Endothelial cell of umbilical vein (primary cell): ENCODE measurements around the gene IL6R. TPM values are rescaled to one million over a fixed set of nuclear protein-coding genes. Genes with fewer than 3 reads are reported as not detected.
A peak's percentile ranks its signal among the peaks of the same experiment; 100 is the strongest.

Experiments used
- BruUV-seq: library from RNA; stranded (reverse); fragments of 400-500 nt; replicated peaks from 2 replicates; lab custom pipeline; 2021; lab: Mats Ljungman, UMichigan
- CTCF ChIA-PET: fragments of 300-600, 350-600 bp; sonication (Branson Sonifier 250); formaldehyde crosslinking; loops from one replicate; lab custom pipeline; 2021; ENCODE audit warnings: antibody characterized with exemption, inconsistent platforms; lab: Charles Lee
- POLR2A ChIA-PET: fragments of 300-600, 350-600 bp; sonication (Branson Sonifier 250); formaldehyde crosslinking; loops from one replicate; lab custom pipeline; 2021; ENCODE audit warnings: antibody characterized with exemption, inconsistent platforms; lab: Charles Lee
- DNase-seq: peaks from one replicate; pipeline ENCODE4 v3.0.0-alpha.2; 2011; ENCODE audit warnings: low read depth, low spot score
- FAIRE-seq: peaks from 2 replicates; lab custom pipeline; 2011; peaks lifted over from hg19 to GRCh38; lab: Jason Lieb, UNC
- H2AFZ ChIP-seq: 2 replicates; pipeline ENCODE4 v1.6.0; 2012; ENCODE audit warnings: low read depth, low read length, control low read depth, inconsistent platforms
- H3K27ac ChIP-seq: 2 replicates; pipeline ENCODE4 v1.5.1; 2011; ENCODE audit warnings: low read depth, mild to moderate bottlenecking, control low read depth, low read length, moderate library complexity; ENCODE audit not compliant: insufficient read depth
- H3K27me3 ChIP-seq, 2 experiments: 2 replicates each; pipeline versions ENCODE4 v1.6.0 to v1.6.1; 2011; ENCODE audit warnings: low read length in 2 of 2, mixed read lengths in 1 of 2; ENCODE audit not compliant: control insufficient read depth in 2 of 2, insufficient read depth in 2 of 2
- H3K36me3 ChIP-seq, 2 experiments: 2 replicates in 1 of 2; 3 replicates in 1 of 2; pipeline ENCODE4 v1.5.1; 2011; ENCODE audit warnings: low read length in 2 of 2, mild to moderate bottlenecking in 1 of 2, moderate library complexity in 1 of 2; ENCODE audit not compliant: control insufficient read depth in 2 of 2, insufficient read depth in 2 of 2; ENCODE audit errors: extremely low read depth in 1 of 2
- H3K4me1 ChIP-seq: 3 replicates; pipeline ENCODE4 v1.5.1; 2011; ENCODE audit warnings: mild to moderate bottlenecking, low read length; ENCODE audit not compliant: control insufficient read depth, insufficient read depth; ENCODE audit errors: extremely low read depth
- H3K4me2 ChIP-seq: 2 replicates; pipeline ENCODE4 v1.6.1; 2011; ENCODE audit warnings: low read length, control low read depth, mixed read lengths; ENCODE audit not compliant: insufficient read depth
- H3K4me3 ChIP-seq, 3 experiments: fragments of 200-600 bp in 1 of 3; sonication (generic), shearing (Covaris generic) in 1 of 3; replicated peaks in 1 of 3; 2 replicates each; pipeline ENCODE4 v1.5.1; 2011 to 2016; ENCODE audit warnings: control low read depth in 3 of 3, low read length in 3 of 3, mild to moderate bottlenecking in 2 of 3, inconsistent platforms in 1 of 3, low read depth in 1 of 3, moderate library complexity in 1 of 3; ENCODE audit not compliant: insufficient read depth in 1 of 3
- H3K79me2 ChIP-seq: 2 replicates; pipeline ENCODE4 v1.6.0; 2012; ENCODE audit warnings: low read length, inconsistent platforms; ENCODE audit not compliant: control insufficient read depth, insufficient read depth
- H3K9ac ChIP-seq: replicated peaks from 2 replicates; pipeline ENCODE3; 2011; ENCODE audit warnings: low read length, control low read depth; ENCODE audit not compliant: insufficient read depth; ENCODE audit errors: extremely low read depth
- H3K9me1 ChIP-seq: replicated peaks from 3 replicates; pipeline ENCODE4 v1.6.0; 2011; ENCODE audit warnings: mild to moderate bottlenecking, low read length; ENCODE audit not compliant: control insufficient read depth, insufficient read depth; ENCODE audit errors: extremely low read depth
- H3K9me3 ChIP-seq: replicated peaks from 2 replicates; pipeline ENCODE4 v1.5.1; 2012; ENCODE audit warnings: low read length, inconsistent platforms; ENCODE audit not compliant: control insufficient read depth, insufficient read depth
- H4K20me1 ChIP-seq: replicated peaks from 2 replicates; pipeline ENCODE3; 2011; ENCODE audit warnings: mild to moderate bottlenecking, low read length; ENCODE audit not compliant: control insufficient read depth, insufficient read depth; ENCODE audit errors: extremely low read depth
- EZH2 ChIP-seq: IDR thresholded peaks from 2 replicates; pipeline ENCODE4 v1.6.1; 2012; ENCODE audit warnings: borderline replicate concordance, low read depth, mild to moderate bottlenecking, moderate library complexity, low read length, inconsistent platforms; ENCODE audit not compliant: severe bottlenecking
- FOS ChIP-seq: IDR thresholded peaks from 2 replicates; pipeline ENCODE4 v1.6.1; 2011; ENCODE audit warnings: mild to moderate bottlenecking, low read length, moderate library complexity, borderline replicate concordance; ENCODE audit not compliant: insufficient read depth
- GATA2 ChIP-seq: IDR thresholded peaks from 2 replicates; pipeline ENCODE4 v1.7.0; 2011; ENCODE audit warnings: low read depth, mild to moderate bottlenecking, moderate library complexity, mixed read lengths, low read length; ENCODE audit not compliant: insufficient read length, insufficient read depth
- JUN ChIP-seq: IDR thresholded peaks from 2 replicates; pipeline ENCODE4 v1.6.1; 2011; ENCODE audit warnings: borderline replicate concordance, low read depth; ENCODE audit not compliant: insufficient read length, insufficient read depth
- MYC ChIP-seq: IDR thresholded peaks from one replicate; pipeline ENCODE4 v1.6.1; 2011; ENCODE audit warnings: mild to moderate bottlenecking, low read depth, low read length
- POLR2A ChIP-seq: IDR thresholded peaks from 2 replicates; pipeline ENCODE4 v1.6.1; 2012; ENCODE audit warnings: low read depth, mild to moderate bottlenecking, control low read depth, low read length
- POLR2AphosphoS5 ChIP-seq: IDR thresholded peaks from 2 replicates; pipeline ENCODE4 v1.6.1; 2012; ENCODE audit warnings: low read depth, mild to moderate bottlenecking, control low read depth, low read length, moderate library complexity; ENCODE audit not compliant: insufficient read depth
- dilution Hi-C: fragments of 300-500 bp; cut with MboI; formaldehyde crosslinking; loops from one replicate; pipeline ENCODE4 v1.15.0; 2019; ENCODE audit warnings: low sequenced_read_pairs; ENCODE audit not compliant: extremely low pct_ligation_motif_present
- intact Hi-C: fragments of 100-400 bp; cut with micrococcal nuclease; formaldehyde crosslinking; loops from one replicate; pipeline ENCODE4 v1.10.0; 2022
- polyA plus RNA-seq, 4 experiments: library from polyadenylated mRNA; depleted of rRNA in 3 of 4; stranded (reverse) in 3 of 4; unstranded in 1 of 4; fragments of >200 nt; gene quantifications; 2 replicates each; pipeline versions ENCODE4 v1.2.1 to v1.2.3, GENCODE V29; 2011 to 2012; ENCODE audit warnings: missing spikeins in 1 of 4
- total RNA-seq: library from RNA; stranded (reverse); gene quantifications from 2 replicates; pipeline ENCODE4 v1.2.3, GENCODE V29; 2021
- TF ChIP-seq, protein P1 (sequence below), 2 donors: IDR thresholded peaks; 1 replicate in 1 of 2; 2 replicates in 1 of 2; pipeline ENCODE4 v1.5.1; 2011; ENCODE audit warnings: low read length in 2 of 2, mild to moderate bottlenecking in 2 of 2, moderate library complexity in 2 of 2, control low read depth in 1 of 2, inconsistent platforms in 1 of 2, low read depth in 1 of 2; ENCODE audit not compliant: insufficient read depth in 1 of 2; ENCODE audit errors: extremely low read depth in 1 of 2
- TF ChIP-seq, protein P2 (sequence below): IDR thresholded peaks from 2 replicates; pipeline ENCODE4 v1.6.1; 2011; ENCODE audit not compliant: insufficient read depth, insufficient read length

Gene IL6R
- total and polyA plus RNA-seq, 2 donors (not counting 3 experiments of a cell fraction or from before 2014, with no cell fraction given) = 4.8 to 5.1 TPM

DNA sequence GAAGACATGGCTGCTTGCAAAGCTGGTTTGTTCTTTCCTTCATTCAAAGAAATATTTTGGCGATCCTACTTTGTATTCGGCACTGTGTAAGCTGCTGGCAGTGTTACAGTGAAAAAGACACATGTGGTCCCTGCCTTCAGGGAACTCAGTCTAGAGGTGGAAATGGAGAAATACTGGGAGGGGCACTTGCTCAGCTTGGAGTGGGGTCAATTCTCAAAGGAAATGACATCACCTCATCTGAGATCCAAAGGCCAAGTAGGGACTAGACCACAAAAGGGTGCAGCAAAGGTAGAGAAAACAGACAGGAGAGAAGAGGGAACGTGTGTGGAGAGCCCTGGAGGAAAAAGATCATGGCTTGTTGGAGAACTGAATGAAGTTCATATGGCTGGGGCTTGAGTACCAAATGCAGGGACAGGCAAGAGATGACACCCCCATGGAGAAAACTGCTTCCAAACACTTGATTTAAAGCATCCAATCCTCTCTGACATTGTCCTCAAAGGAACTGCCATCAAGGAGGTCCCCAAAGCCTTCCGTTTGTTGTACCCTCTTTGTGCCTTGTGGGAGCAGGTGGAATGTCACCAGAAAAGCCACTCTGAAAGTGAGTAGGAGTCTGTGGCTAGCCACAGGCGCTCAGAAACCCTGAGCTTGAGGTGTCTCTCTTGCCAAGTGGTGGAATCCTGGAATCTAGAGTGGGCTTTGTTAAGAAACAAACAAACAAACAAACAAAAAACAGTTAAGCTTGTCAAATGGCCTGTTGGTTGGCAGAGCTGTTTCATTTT, 48.6 kb downstream of the IL6R start:
- Histone ChIP-seq H4K20me1 (no peaks in the 10 kb centered on the region), H3K27me3 (no peaks in the 10 kb centered on the region), H3K27ac (no peak overlapping the region), H3K9ac (no peak overlapping the region), H3K4me1 (peaks cover 2% of the 10 kb centered on the region), H3K79me2 (no peaks in the 10 kb centered on the region), H2AFZ (no peak overlapping the region), H3K9me3 (no peaks in the 10 kb centered on the region), H3K9me1 (no peaks in the 10 kb centered on the region), H3K4me3 (no peak overlapping the region), H3K4me2 (no peak overlapping the region), H3K36me3 (no peaks in the 10 kb centered on the region)
- DNase-seq (no peak), FAIRE-seq (peak; percentile 33)
- CTCF ChIA-PET = interaction anchor here (1.1 to 2.3 kb wide), 4 partner anchors 10 to 119 kb away, joined by 3 to 7 read pairs (median 5); no protein-coding TSS in a partner anchor
- POLR2A ChIA-PET = no interaction called here
- intact Hi-C loops = no loop called here
- dilution Hi-C loops = no loop called here
- no TSS peak for BruUV-seq
- TF ChIP-seq JUN = no peak
- no peak for TF ChIP-seq GATA2
- TF ChIP-seq MYC = no peak
- TF ChIP-seq, protein P1, sequence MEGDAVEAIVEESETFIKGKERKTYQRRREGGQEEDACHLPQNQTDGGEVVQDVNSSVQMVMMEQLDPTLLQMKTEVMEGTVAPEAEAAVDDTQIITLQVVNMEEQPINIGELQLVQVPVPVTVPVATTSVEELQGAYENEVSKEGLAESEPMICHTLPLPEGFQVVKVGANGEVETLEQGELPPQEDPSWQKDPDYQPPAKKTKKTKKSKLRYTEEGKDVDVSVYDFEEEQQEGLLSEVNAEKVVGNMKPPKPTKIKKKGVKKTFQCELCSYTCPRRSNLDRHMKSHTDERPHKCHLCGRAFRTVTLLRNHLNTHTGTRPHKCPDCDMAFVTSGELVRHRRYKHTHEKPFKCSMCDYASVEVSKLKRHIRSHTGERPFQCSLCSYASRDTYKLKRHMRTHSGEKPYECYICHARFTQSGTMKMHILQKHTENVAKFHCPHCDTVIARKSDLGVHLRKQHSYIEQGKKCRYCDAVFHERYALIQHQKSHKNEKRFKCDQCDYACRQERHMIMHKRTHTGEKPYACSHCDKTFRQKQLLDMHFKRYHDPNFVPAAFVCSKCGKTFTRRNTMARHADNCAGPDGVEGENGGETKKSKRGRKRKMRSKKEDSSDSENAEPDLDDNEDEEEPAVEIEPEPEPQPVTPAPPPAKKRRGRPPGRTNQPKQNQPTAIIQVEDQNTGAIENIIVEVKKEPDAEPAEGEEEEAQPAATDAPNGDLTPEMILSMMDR (IDR thresholded peaks at IDR 0.05; ENCODE audit: extremely low read depth in 1 of 2, insufficient read depth in 1 of 2, low read depth in 1 of 2, low read length in 2 of 2) = no peak
- TF ChIP-seq POLR2AphosphoS5 = no peak
- no peak for TF ChIP-seq FOS
- TF ChIP-seq, protein P2, sequence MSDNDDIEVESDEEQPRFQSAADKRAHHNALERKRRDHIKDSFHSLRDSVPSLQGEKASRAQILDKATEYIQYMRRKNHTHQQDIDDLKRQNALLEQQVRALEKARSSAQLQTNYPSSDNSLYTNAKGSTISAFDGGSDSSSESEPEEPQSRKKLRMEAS = no peak
- TF ChIP-seq POLR2A = no peak
- TF ChIP-seq EZH2 = no peak
